Measurements from ENCODE around the gene ECSIT. TPM values are rescaled to one million over a fixed set of nuclear protein-coding genes. Genes with fewer than 3 reads are reported as not detected.
"Not testable (repeated sequence)": the region's sequence is repeated elsewhere in the genome, so short reads cannot be mapped to it uniquely, and the experiment has no call there.

ECSIT gene
- total RNA-seq, 1 experiment from 2014 or later: 64.7 TPM

DNA sequence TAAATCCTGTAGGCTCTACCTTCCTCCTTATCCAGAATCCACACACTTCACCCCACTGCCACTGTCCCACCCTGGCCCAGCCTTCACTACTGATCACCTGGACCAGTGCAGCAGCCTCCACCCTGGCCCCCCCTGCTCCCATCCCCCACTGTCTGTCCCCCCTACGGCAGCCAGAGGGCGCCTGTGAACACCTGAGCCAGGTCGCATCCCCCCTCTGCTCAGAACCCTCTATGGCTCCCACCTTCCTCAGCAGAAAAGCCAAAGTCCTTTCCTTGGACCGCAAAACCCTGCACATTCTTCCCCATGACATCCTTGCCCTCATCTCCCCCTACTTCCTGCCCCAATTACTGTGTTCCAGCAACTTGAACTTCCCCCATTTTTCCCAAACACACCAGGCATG, 68.7 kb downstream of the ECSIT start:
- Histone ChIP-seq H3K36me3 (ENCODE audit: insufficient read depth, low read length, poor library complexity, severe bottlenecking) (no peaks in the 10 kb centered on the region), H3K4me3 (ENCODE audit: low read depth, low read length, poor library complexity, severe bottlenecking) (no peak overlapping the region), H3K27me3 (replicated peaks; ENCODE audit: insufficient read depth, low read depth, low read length, poor library complexity) (no peaks in the 10 kb centered on the region), H3K27ac (ENCODE audit: low read depth, low read length, poor library complexity, severe bottlenecking) (no peak overlapping the region), H3K9me3 (ENCODE audit: low read depth, low read length, poor library complexity, severe bottlenecking) (no peaks in the 10 kb centered on the region), H3K4me1 (ENCODE audit: insufficient read depth, low read length, poor library complexity, severe bottlenecking) (peaks cover 6% of the 10 kb centered on the region)
- TF ChIP-seq, protein P1, sequence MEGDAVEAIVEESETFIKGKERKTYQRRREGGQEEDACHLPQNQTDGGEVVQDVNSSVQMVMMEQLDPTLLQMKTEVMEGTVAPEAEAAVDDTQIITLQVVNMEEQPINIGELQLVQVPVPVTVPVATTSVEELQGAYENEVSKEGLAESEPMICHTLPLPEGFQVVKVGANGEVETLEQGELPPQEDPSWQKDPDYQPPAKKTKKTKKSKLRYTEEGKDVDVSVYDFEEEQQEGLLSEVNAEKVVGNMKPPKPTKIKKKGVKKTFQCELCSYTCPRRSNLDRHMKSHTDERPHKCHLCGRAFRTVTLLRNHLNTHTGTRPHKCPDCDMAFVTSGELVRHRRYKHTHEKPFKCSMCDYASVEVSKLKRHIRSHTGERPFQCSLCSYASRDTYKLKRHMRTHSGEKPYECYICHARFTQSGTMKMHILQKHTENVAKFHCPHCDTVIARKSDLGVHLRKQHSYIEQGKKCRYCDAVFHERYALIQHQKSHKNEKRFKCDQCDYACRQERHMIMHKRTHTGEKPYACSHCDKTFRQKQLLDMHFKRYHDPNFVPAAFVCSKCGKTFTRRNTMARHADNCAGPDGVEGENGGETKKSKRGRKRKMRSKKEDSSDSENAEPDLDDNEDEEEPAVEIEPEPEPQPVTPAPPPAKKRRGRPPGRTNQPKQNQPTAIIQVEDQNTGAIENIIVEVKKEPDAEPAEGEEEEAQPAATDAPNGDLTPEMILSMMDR (conservative IDR thresholded peaks at IDR 0.05; ENCODE audit: low read depth, low read length): peak; percentile 43
- TF ChIP-seq EZH2 (IDR thresholded peaks at IDR 0.05; ENCODE audit: borderline replicate concordance, low read depth, low read length, poor library complexity, severe bottlenecking): no peak
- no TSS peak for BruUV-seq (replicated peaks)
- intact Hi-C loops (cut with micrococcal nuclease; ENCODE audit: unreplicated experiment): no loop called here
- POLR2A ChIA-PET (ENCODE audit: low non-redundant PET): no interaction called here
- CTCF ChIA-PET: no interaction called here
- DNase-seq (ENCODE audit: low spot score): no peak

DNA sequence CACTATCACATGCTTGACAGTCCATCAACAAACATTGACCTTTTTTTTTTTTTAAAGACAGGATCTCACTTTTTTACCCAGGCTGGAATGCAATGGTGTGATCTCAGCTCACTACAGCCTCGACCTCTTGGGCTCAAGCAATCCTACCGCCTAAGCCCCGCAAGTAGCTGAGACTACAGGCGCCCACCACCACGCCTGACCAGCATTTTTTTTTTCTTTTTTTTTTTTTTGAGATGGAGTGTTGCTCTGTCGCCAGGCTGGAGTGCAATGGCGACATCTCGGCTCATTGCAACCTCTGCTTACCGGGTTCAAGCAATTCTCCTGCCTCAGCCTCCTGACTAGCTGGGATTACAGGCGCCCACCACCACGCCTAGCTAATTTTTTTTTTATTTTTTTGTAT, 70.0 kb downstream of the ECSIT start:
- DNase-seq (ENCODE audit: low spot score); H3K4me3 ChIP-seq (ENCODE audit: low read depth, low read length, poor library complexity, severe bottlenecking); POLR2A ChIA-PET (ENCODE audit: low non-redundant PET); CTCF ChIA-PET; H3K36me3 ChIP-seq (ENCODE audit: insufficient read depth, low read length, poor library complexity, severe bottlenecking); H3K9me3 ChIP-seq (ENCODE audit: low read depth, low read length, poor library complexity, severe bottlenecking); BruUV-seq (replicated peaks); H3K27me3 ChIP-seq (replicated peaks; ENCODE audit: insufficient read depth, low read depth, low read length, poor library complexity); H3K4me1 ChIP-seq (ENCODE audit: insufficient read depth, low read length, poor library complexity, severe bottlenecking); intact Hi-C loops (cut with micrococcal nuclease; ENCODE audit: unreplicated experiment); H3K27ac ChIP-seq (ENCODE audit: low read depth, low read length, poor library complexity, severe bottlenecking): not testable (repeated sequence)

DNA sequence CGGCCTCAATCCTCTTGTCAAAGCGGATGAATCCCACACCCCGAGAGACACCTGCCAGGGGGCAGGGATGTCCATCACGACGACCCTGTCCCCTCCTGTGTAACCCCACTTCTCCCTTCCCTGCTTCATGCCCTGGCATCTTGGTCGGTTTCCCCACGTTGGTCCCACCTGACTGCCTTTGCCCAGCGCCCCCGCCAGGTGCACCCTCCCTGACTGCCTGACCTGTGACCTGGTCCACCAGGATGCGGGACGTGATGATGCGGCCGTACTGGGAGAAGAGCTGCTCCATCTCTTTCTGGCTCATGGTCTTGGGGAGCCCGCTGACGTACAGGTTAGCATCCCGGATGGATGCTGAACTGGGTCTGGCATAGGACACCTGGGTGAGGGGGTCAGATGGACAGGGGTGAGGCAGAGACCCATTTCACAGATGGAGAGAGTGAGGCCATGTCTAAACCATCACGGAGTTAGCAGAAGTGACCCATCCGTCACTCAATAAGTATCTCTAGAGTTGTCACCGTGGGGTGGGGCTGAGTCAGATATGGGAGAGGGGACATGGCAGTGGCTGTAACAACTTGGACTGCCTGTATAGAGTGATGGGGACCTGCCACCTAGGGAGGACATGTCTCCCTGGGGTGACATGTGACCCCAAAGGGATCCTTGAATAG, 70.6 kb downstream of the ECSIT start:
- no peaks in the 10 kb centered on the region for H3K9me3 ChIP-seq (ENCODE audit: low read depth, low read length, poor library complexity, severe bottlenecking)
- ChIA-PET CTCF (no interaction called here), POLR2A (ENCODE audit: low non-redundant PET) (no interaction called here)
- no peak overlapping the region for H3K4me3 ChIP-seq (ENCODE audit: low read depth, low read length, poor library complexity, severe bottlenecking)
- H3K27me3 ChIP-seq (replicated peaks; ENCODE audit: insufficient read depth, low read depth, low read length, poor library complexity): no peaks in the 10 kb centered on the region
- TF ChIP-seq, protein P1 (conservative IDR thresholded peaks at IDR 0.05; ENCODE audit: low read depth, low read length): no peak
- TF ChIP-seq EZH2 (IDR thresholded peaks at IDR 0.05; ENCODE audit: borderline replicate concordance, low read depth, low read length, poor library complexity, severe bottlenecking): no peak
- intact Hi-C loops (cut with micrococcal nuclease; ENCODE audit: unreplicated experiment): no loop called here
- H3K36me3 ChIP-seq (ENCODE audit: insufficient read depth, low read length, poor library complexity, severe bottlenecking): no peaks in the 10 kb centered on the region
- H3K27ac ChIP-seq (ENCODE audit: low read depth, low read length, poor library complexity, severe bottlenecking): no peak overlapping the region
- H3K4me1 ChIP-seq (ENCODE audit: insufficient read depth, low read length, poor library complexity, severe bottlenecking): peaks cover 6% of the 10 kb centered on the region
- DNase-seq (ENCODE audit: low spot score): no peak
- no TSS peak for BruUV-seq (replicated peaks)

DNA sequence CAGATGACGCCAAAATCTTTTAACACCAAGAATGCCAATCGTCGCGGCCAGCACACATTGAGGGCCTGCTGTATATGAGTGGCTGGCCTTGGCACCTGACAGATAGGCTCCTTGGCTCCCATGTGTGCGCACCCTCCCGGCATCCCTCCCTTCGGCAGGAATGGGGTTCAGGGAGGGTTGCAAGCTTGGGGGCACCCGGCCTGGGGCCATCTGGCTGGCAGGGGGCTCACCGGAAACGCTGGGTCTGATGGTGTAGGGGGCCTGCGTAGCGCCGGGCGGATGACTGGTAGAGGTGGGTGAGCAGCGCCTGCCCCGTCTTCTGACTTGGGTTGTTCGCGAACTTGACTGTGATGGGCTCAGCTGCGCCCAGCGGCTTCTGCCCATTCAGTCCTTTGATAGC, 71.1 kb downstream of the ECSIT start:
- peaks cover 6% of the 10 kb centered on the region for H3K4me1 ChIP-seq (ENCODE audit: insufficient read depth, low read length, poor library complexity, severe bottlenecking)
- H3K27me3 ChIP-seq (replicated peaks; ENCODE audit: insufficient read depth, low read depth, low read length, poor library complexity): no peaks in the 10 kb centered on the region
- H3K27ac ChIP-seq (ENCODE audit: low read depth, low read length, poor library complexity, severe bottlenecking): no peak overlapping the region
- intact Hi-C loops (cut with micrococcal nuclease; ENCODE audit: unreplicated experiment): no loop called here
- no peaks in the 10 kb centered on the region for H3K36me3 ChIP-seq (ENCODE audit: insufficient read depth, low read length, poor library complexity, severe bottlenecking)
- ChIA-PET CTCF (no interaction called here), POLR2A (ENCODE audit: low non-redundant PET) (no interaction called here)
- no peak overlapping the region for H3K4me3 ChIP-seq (ENCODE audit: low read depth, low read length, poor library complexity, severe bottlenecking)
- BruUV-seq (replicated peaks): no TSS peak
- no peak for TF ChIP-seq EZH2 (IDR thresholded peaks at IDR 0.05; ENCODE audit: borderline replicate concordance, low read depth, low read length, poor library complexity, severe bottlenecking)
- TF ChIP-seq, protein P1 (conservative IDR thresholded peaks at IDR 0.05; ENCODE audit: low read depth, low read length): no peak
- H3K9me3 ChIP-seq (ENCODE audit: low read depth, low read length, poor library complexity, severe bottlenecking): no peaks in the 10 kb centered on the region
- DNase-seq (ENCODE audit: low spot score): no peak
